GM21737 (cell line): Measurements from ENCODE around the gene POLR2L.

Experiments used
- ATAC-seq: cut with Tn5 transposase; IDR thresholded peaks from one replicate; pipeline ENCODE4 v1.9.1; 2021; ENCODE audit warnings: mild to moderate bottlenecking, moderate library complexity; ENCODE audit not compliant: unreplicated experiment

Gene POLR2L

DNA sequence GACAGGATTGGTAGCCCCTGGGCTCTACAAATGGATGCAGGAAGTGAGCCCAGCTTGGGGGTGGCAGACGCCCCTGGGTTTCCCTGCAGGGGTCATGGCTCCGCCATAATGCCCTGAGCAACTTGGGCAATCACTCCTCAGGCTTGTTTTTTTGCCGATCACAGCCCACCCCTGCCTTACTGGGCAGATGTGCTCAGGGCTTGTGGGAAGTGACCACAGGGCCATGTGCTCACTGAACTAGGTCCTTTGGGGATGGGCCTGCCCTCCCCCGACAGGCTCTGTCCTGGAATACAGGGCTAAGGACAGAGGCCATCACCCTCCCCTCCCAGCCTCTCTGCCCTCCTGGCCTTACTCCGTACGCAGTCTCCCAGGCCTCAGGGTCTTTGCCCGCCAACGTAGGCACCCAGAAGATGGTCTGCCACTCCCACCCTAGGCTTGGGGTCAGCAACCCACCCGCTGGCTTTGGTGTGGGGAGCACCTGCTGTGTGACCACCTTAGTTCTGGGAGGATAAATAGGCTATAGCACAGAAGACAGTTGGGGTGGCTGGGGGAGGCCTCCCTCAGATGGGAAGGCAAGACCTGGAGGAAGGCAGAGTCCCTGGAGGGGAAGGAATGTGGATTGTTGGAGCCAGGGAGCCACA, 28.8 kb downstream of the POLR2L start:
- ATAC-seq, result no peak

GRCh38 chr11:813072-813455, 29.3 kb downstream of the POLR2L start:
- no peak for ATAC-seq

DNA sequence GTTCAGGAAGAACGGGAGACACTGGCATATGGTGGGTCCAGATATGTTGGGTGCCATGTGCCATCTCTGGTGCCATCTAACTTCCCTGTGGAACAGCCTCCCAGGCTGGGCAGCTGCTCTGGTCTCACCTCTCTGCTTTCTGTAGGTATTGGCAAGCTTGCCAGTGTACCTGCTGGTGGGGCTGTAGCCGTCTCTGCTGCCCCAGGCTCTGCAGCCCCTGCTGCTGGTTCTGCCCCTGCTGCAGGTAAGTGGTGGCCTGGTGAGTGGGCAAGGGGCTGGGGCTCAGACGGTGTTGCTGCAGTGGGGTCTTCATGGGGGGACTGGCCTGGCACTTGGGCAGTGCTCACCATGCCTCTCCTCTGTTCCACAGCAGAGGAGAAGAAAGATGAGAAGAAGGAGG, 29.9 kb downstream of the POLR2L start:
- no peak for ATAC-seq

- ATAC-seq, result no peak
Observed at GRCh38 chr11:811446-812245, 30.7 kb downstream of the POLR2L start.

GRCh38 chr11:810040-810567, 32.2 kb downstream of the POLR2L start:
- ATAC-seq, result no peak

DNA sequence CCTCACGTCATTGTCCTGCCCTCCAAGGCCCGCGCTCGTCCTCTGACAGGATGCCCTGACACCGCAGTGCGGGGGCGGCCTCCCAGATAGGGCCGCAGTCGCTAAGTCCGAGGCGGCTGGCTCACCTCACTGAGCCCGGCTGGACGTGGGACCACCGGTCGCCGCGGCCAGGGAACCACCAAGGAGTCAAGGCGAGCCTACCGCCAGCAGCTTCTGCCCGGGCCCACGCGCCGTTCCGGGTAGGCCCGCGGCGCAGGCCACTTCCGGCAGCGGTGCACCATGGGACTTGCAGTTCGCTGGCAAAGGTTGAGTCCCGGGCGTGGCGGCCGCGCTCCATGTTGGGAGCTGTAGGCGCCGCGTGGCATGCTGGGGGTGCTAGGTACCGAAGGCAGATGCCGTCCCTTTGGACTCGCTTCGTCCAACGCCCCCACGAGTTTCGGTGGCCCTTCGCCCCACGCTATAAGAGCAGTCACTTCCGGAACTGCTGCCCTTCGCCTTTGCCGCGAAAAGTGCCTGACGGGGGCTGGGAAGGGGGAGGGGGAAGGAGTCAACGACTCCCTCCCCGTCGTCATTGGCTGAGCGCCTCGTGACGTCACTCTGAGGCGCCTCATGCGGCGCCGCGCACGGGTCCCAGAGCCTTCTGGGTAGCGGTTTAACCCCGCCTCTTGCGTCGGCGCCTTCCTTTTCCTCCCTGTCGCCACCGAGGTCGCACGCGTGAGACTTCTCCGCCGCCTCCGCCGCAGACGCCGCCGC, 32.9 kb downstream of the POLR2L start, which contains the start of gene RPLP2:
Gene RPLP2 (plus strand): TSS at position 681 of the 753 bp plus-strand sequence. CDS start 268 bp downstream, outside the sequence.
- peak; percentile 66 for ATAC-seq

GRCh38 chr11:808427-809286, 33.7 kb downstream of the POLR2L start:
- ATAC-seq, result no peak

DNA sequence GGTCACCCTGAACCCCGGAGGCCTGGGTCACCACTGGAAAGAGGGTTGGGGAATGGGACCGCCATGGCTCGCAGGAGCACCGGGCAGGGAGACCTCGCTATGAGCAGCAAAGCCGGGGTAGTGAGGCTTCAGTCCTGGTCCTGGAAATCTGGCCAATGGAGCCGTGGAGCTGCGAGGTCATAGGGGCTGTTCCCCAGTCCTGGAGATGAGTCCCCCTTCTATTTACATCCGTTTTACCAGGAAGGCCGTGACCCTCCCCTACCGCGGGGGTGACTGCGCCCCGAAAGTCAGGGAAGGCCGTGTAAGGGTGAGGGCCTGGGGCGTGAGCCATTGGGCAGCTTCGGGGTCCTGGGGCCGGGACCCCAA, 37.7 kb downstream of the POLR2L start:
- ATAC-seq, result no peak

DNA sequence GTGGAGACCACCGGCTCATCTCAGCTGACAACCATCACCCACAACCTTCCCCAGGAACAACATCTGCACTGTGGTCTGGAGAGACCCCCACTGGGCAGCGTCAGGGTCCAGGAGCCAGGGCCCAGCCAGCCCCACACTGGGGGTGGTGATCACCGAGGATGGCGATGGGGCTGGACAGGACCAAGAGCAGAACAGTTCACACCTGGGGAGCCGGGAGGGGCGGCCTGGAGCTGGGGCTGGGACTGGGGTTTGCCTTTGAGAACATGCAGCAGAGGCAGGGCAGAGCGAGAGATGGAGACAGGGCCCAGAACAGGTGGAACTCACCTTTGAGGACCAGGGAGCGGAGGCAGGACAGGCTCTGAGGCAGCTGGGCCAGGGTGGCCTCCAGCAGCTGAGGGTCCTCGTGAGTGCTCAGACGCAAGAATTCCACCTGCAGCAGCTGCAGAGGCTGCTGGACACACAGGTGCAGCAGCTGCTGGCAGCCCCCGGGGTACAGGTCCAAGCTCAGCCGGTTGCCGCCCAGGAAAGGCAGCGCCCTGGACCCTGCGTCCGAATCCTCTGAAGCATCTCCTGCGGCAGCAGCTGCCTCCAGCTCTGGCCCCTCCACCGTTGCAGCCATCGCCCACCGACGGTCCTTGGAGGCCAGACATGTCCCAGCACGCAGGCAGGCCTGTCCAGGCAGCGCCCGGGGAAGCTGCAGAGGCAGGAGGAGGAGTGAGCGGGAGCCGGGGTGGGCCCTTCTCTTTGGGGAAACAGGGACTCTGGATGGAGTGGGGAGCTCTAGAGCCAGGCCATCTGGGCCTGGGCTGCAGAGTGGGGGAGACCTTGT, 38.3 kb downstream of the POLR2L start:
- no peak for ATAC-seq

GRCh38 chr11:803467-803742, 38.9 kb downstream of the POLR2L start:
- ATAC-seq, result no peak

- no peak for ATAC-seq
Observed at GRCh38 chr11:802693-803466, 39.4 kb downstream of the POLR2L start.

GRCh38 chr11:802018-802617, 40.2 kb downstream of the POLR2L start:
- no peak for ATAC-seq

- no peak for ATAC-seq
Observed at GRCh38 chr11:801097-801780, 41.1 kb downstream of the POLR2L start.

- ATAC-seq, result no peak
Observed at GRCh38 chr11:800473-800872, 41.9 kb downstream of the POLR2L start.

DNA sequence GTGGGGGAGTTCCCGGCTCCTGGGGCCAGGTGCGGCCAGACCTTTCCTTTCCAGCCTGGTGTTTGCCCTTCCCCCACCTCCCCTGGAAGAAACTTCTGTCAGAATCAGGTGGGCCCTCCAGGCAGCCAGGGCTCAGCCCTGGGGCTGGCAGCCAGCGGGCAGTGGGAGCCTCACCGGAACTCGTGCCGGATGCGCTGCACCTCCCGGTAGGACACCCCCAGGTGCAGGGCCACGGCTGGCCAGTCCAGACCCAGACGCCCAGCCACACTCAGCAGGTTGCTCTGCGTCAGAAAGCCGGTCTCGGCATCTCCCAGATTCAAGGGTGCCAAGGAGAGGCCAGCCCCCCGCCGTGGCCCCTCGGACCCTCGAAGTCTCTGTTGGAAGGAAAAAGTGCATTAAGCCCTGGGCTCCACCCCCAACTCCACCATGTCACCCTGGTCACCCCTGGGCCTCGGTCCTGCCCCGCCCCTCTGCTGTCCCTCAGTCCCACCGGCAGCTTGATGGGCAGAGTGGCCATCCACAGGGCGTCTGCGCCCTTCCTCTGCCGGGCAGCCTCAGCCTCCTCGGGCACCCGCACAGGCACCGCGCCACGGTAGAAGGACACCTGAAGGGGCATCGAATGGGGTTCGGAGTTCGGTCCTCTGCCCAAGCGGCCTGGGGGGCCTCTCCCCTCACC, 42.5 kb downstream of the POLR2L start:
- no peak for ATAC-seq

GRCh38 chr11:798093-798713, 44.1 kb downstream of the POLR2L start, which contains the start of gene SLC25A22:
Gene SLC25A22, minus strand, starts transcription at chr11:798281. Its CDS starts 3,275 bp downstream, at chr11:795006.
- peak; percentile 46 for ATAC-seq
